K562 (cell line): ENCODE measurements around the gene MCC. TPM values are rescaled to one million over a fixed set of nuclear protein-coding genes. Genes with fewer than 3 reads are reported as not detected.

Source experiments
- ATAC-seq: fragments of 200-7000 bp; cut with Tn5 transposase; 3 replicates; pipeline ENCODE4 v1.9.1; 2020; ENCODE audit warnings: moderate library complexity
- BruUV-seq: library from RNA; stranded (reverse); fragments of 400-500 nt; replicated peaks from 2 replicates; lab custom pipeline; 2021; lab: Mats Ljungman, UMichigan
- CTCF ChIA-PET: fragments of 300-600 bp; formaldehyde crosslinking; extraction: SDS; loops from one replicate; lab custom pipeline; 2021; ENCODE audit warnings: low intra/inter-chr PET ratio; lab: Yijun Ruan, JAX
- POLR2A ChIA-PET: fragments of 300-600, 350-650 bp; sonication (Branson Sonifier 250); formaldehyde crosslinking; extraction: SDS; loops from one replicate; lab custom pipeline; 2021; ENCODE audit warnings: antibody characterized with exemption, inconsistent platforms; lab: Yijun Ruan, JAX
- DNase-seq, 4 experiments: peaks; one replicate each; pipeline versions ENCODE4 v3.0.0 to v3.0.0-alpha.2; 2011 to 2018; ENCODE audit warnings: low spot score in 3 of 4, mixed read lengths in 3 of 4; ENCODE audit errors: extremely low read depth in 1 of 4
- FAIRE-seq: peaks from 2 replicates; lab custom pipeline; 2011; peaks lifted over from hg19 to GRCh38; lab: Jason Lieb, UNC
- H2AFZ ChIP-seq: 2 replicates; pipeline ENCODE4 v1.6.0; 2011; ENCODE audit warnings: low read depth, low read length, control low read depth, inconsistent platforms
- H3K27ac ChIP-seq: fragments of 200-600 bp; 3 replicates; pipeline ENCODE4 v1.8.0; 2011; ENCODE audit warnings: low read depth, mild to moderate bottlenecking, control low read depth, inconsistent platforms, low read length, moderate library complexity, mixed read lengths; ENCODE audit errors: extremely low read depth
- H3K27me3 ChIP-seq, 2 experiments: fragments of 300-600 bp in 1 of 2; 2 replicates in 1 of 2; 3 replicates in 1 of 2; pipeline versions ENCODE4 v1.6.0 to v1.8.0; 2011; ENCODE audit warnings: inconsistent platforms in 2 of 2, low read length in 2 of 2, mild to moderate bottlenecking in 1 of 2, mixed read lengths in 1 of 2, moderate library complexity in 1 of 2; ENCODE audit not compliant: control insufficient read depth in 2 of 2, insufficient read depth in 2 of 2
- H3K36me3 ChIP-seq: fragments of 300-600 bp; 3 replicates; pipeline ENCODE4 v1.8.0; 2011; ENCODE audit warnings: mild to moderate bottlenecking, low read length, inconsistent platforms; ENCODE audit not compliant: control insufficient read depth, insufficient read depth
- H3K4me1 ChIP-seq, 2 experiments: fragments of 200-600 bp in 1 of 2; replicated peaks in 1 of 2; 2 replicates in 1 of 2; 3 replicates in 1 of 2; pipeline versions ENCODE4 v1.5.1 to v1.8.0; 2011; ENCODE audit warnings: inconsistent platforms in 2 of 2, low read length in 2 of 2, mild to moderate bottlenecking in 1 of 2, mixed read lengths in 1 of 2, moderate library complexity in 1 of 2; ENCODE audit not compliant: control insufficient read depth in 2 of 2, insufficient read depth in 2 of 2
- H3K4me2 ChIP-seq: 2 replicates; pipeline ENCODE4 v1.6.1; 2011; ENCODE audit warnings: low read length, control low read depth, inconsistent platforms, mixed read lengths; ENCODE audit not compliant: insufficient read depth
- H3K4me3 ChIP-seq: fragments of 200-600 bp; sonication (generic), shearing (Covaris generic); 2 replicates; pipeline ENCODE4 v1.5.1; 2016; ENCODE audit warnings: control low read depth, inconsistent platforms
- H3K79me2 ChIP-seq: fragments of 200-600 bp; 3 replicates; pipeline ENCODE4 v1.8.0; 2011; ENCODE audit warnings: low read length, inconsistent platforms; ENCODE audit not compliant: control insufficient read depth, insufficient read depth
- H3K9ac ChIP-seq, 2 experiments: 2 replicates each; pipeline versions ENCODE4 v1.6.0 to v1.6.1; 2011; ENCODE audit warnings: low read depth in 2 of 2, low read length in 2 of 2, control low read depth in 1 of 2, inconsistent platforms in 1 of 2, mild to moderate bottlenecking in 1 of 2, mixed read lengths in 1 of 2; ENCODE audit not compliant: insufficient read depth in 1 of 2
- H3K9me1 ChIP-seq: one replicate; pipeline ENCODE4 v1.6.0; 2011; ENCODE audit warnings: inconsistent platforms, mild to moderate bottlenecking, low read length, moderate library complexity; ENCODE audit not compliant: control insufficient read depth, insufficient read depth
- H3K9me3 ChIP-seq: replicated peaks from 2 replicates; pipeline ENCODE4 v1.5.1; 2011; ENCODE audit warnings: low read depth, low read length, inconsistent platforms; ENCODE audit not compliant: control insufficient read depth, insufficient read depth
- H4K20me1 ChIP-seq: replicated peaks from 2 replicates; pipeline ENCODE4 v1.6.1; 2011; ENCODE audit warnings: low read length, inconsistent platforms, mixed read lengths; ENCODE audit not compliant: control insufficient read depth, insufficient read depth
- BRF1 ChIP-seq: IDR thresholded peaks from 3 replicates; pipeline ENCODE4 v1.6.1; 2011; ENCODE audit warnings: borderline replicate concordance, mild to moderate bottlenecking; ENCODE audit not compliant: insufficient read length; ENCODE audit errors: extremely low read depth
- CEBPZ ChIP-seq: fragments of 150-350 bp; IDR thresholded peaks from 2 replicates; pipeline ENCODE4 v1.6.1; 2014; ENCODE audit warnings: low read depth, mild to moderate bottlenecking, low read length, borderline replicate concordance
- CTBP1 ChIP-seq: fragments of 450-650 bp; IDR thresholded peaks from 2 replicates; pipeline ENCODE4 v1.6.1; 2016; ENCODE audit warnings: borderline replicate concordance
- FOXA3 ChIP-seq, 2 experiments: fragments of 450-650 bp in 1 of 2; sonication (generic) in 1 of 2; formaldehyde crosslinking; IDR thresholded peaks in 1 of 2; conservative IDR thresholded peaks in 1 of 2; 2 replicates each; pipeline versions ENCODE4 v1.4.0 to v1.8.0; 2020 to 2022; ENCODE audit warnings: mild to moderate bottlenecking in 2 of 2, missing genetic modification reagents in 1 of 2
- HDAC2 ChIP-seq: fragments of 450-650 bp; IDR thresholded peaks from 2 replicates; pipeline ENCODE4 v1.6.1; 2016; ENCODE audit warnings: mild to moderate bottlenecking
- HOXB6 ChIP-seq: fragments of 250-450 bp; sonication (Bioruptor Pico); IDR thresholded peaks from 2 replicates; pipeline ENCODE4 v1.5.1; 2022; ENCODE audit warnings: mild to moderate bottlenecking, borderline replicate concordance
- RAD51 ChIP-seq: fragments of 450-650 bp; IDR thresholded peaks from 2 replicates; pipeline ENCODE4 v1.7.1; 2016; ENCODE audit warnings: low read depth, mild to moderate bottlenecking, borderline replicate concordance
- STAG1 ChIP-seq: sonication (generic); formaldehyde crosslinking; IDR thresholded peaks from 2 replicates; pipeline ENCODE4 v1.5.0; 2020; ENCODE audit warnings: missing genetic modification reagents, borderline replicate concordance
- ZBTB43 ChIP-seq: sonication (generic); formaldehyde crosslinking; IDR thresholded peaks from 2 replicates; pipeline ENCODE4 v1.8.0; 2023; ENCODE audit warnings: mild to moderate bottlenecking, missing genetic modification reagents
- ZFP1 ChIP-seq: fragments of 450-650 bp; formaldehyde crosslinking; IDR thresholded peaks from 2 replicates; pipeline ENCODE4 v1.4.0; 2020; ENCODE audit warnings: mild to moderate bottlenecking, mixed read lengths
- ZMIZ1 ChIP-seq, 2 experiments: fragments of 150-350 bp in 1 of 2; IDR thresholded peaks; 2 replicates each; pipeline ENCODE4 v1.6.1; 2012 to 2016; ENCODE audit warnings: low read depth in 2 of 2, low read length in 2 of 2, mild to moderate bottlenecking in 1 of 2, moderate library complexity in 1 of 2
- ZNF282 ChIP-seq: sonication (generic); formaldehyde crosslinking; IDR thresholded peaks from 2 replicates; pipeline ENCODE4 v1.8.1; 2023; ENCODE audit warnings: missing genetic modification reagents
- ZNF695 ChIP-seq: fragments of 450-650 bp; formaldehyde crosslinking; IDR thresholded peaks from 2 replicates; pipeline ENCODE4 v1.4.0; 2020; ENCODE audit warnings: mild to moderate bottlenecking, moderate library complexity
- WGBS: fragments of 100-300 bp; shearing (Covaris generic); methylation state at CpG from one replicate; pipeline ENCODE4 v1.1.6; 2016; ENCODE audit warnings: low coverage, mixed read lengths; ENCODE audit not compliant: insufficient coverage; ENCODE audit errors: missing lambda C conversion rate; 5-methylcytosine and 5-hydroxymethylcytosine counted together
- in situ Hi-C: fragments of 300-500 bp; cut with MboI; formaldehyde crosslinking; loops from 4 replicates; pipeline ENCODE4 v1.15.0; 2018; ENCODE audit warnings: inconsistent platforms, mixed read lengths
- intact Hi-C: fragments of 100-400 bp; cut with micrococcal nuclease; formaldehyde crosslinking; loops from 2 replicates; pipeline ENCODE4 v1.14.2; 2022
- polyA plus RNA-seq, 8 experiments: library from polyadenylated mRNA; depleted of rRNA in 4 of 8; stranded (reverse) in 5 of 8; unstranded in 3 of 8; fragments of >200 nt; fragmentation: Nextera tagmentation in 2 of 8; fragmentation: Illumina TruSeq in 1 of 8; extraction: Ambion mirVana in 2 of 8; extraction: Trizol in 1 of 8; gene quantifications; 2 replicates each; pipeline versions ENCODE4 v1.2.1 to v1.2.3, GENCODE V29; 2011 to 2014; ENCODE audit warnings: inconsistent platforms in 1 of 8, missing spikeins in 1 of 8
- total RNA-seq, 7 experiments: library from RNA; depleted of rRNA in 6 of 7; stranded (reverse); fragments of >200 nt in 6 of 7; fragmentation: Illumina TruSeq in 2 of 7; extraction: Trizol in 2 of 7; gene quantifications; 2 replicates each; pipeline versions ENCODE4 v1.2.1 to v1.2.3, GENCODE V29; 2011 to 2021; ENCODE audit warnings: low replicate concordance in 1 of 7

Gene MCC
- total and polyA plus RNA-seq, 9 of the 15 experiments (the other 6 are each of a cell fraction or from before 2014, with no cell fraction given): 0.04 to 0.24 (median 0.06) TPM; not detected in 1

- ChIA-PET POLR2A (interaction anchor here (1.3 kb wide), 1 partner anchor 9 kb away, joined by 4 read pairs; no protein-coding TSS in a partner anchor), CTCF (no interaction called here)
- no peaks in the 10 kb centered on the region for H3K4me1 ChIP-seq
- DNase-seq (no peak), FAIRE-seq (no peak), ATAC-seq (no peak)
- H3K4me3 ChIP-seq: no peak overlapping the region
- H4K20me1 ChIP-seq: no peaks in the 10 kb centered on the region
- intact Hi-C loops (no loop called here), in situ Hi-C loops (no loop called here)
- H3K36me3 ChIP-seq: no peaks in the 10 kb centered on the region
- H3K27ac ChIP-seq: no peak overlapping the region
- WGBS: 0% methylated on average over 1 of the region's 1 CpG
- H3K9me1 ChIP-seq: no peaks in the 10 kb centered on the region
- no peaks in the 10 kb centered on the region for H3K9me3 ChIP-seq
- peaks cover 12 to 24% of the 10 kb centered on the region in 2 experiments; a peak in 4 of 5 replicates for H3K27me3 ChIP-seq
- H3K9ac ChIP-seq: no peak overlapping the region
- H3K79me2 ChIP-seq: no peaks in the 10 kb centered on the region
- BruUV-seq: no TSS peak
- no peak overlapping the region for H3K4me2 ChIP-seq
- no peak overlapping the region for H2AFZ ChIP-seq
- TF ChIP-seq ZMIZ1 (IDR thresholded peaks at IDR 0.05; ENCODE audit: low read depth in 2 of 2, low read length in 2 of 2): no peak
- TF ChIP-seq ZNF695 (CRISPR knock-in tag): no peak
- no peak for TF ChIP-seq ZBTB43 (CRISPR knock-in tag)
- no peak for TF ChIP-seq HOXB6 (CRISPR knock-in tag)
- TF ChIP-seq FOXA3 (CRISPR knock-in tag; conservative IDR thresholded peaks at IDR 0.05 in 1 of 2, IDR thresholded peaks at IDR 0.05 in 1 of 2): no peak
- no peak for TF ChIP-seq CTBP1
- TF ChIP-seq ZNF282 (CRISPR knock-in tag): no peak
- no peak for TF ChIP-seq ZFP1 (CRISPR knock-in tag)
- no peak for TF ChIP-seq STAG1 (CRISPR knock-in tag)
- TF ChIP-seq RAD51: no peak
- no peak for TF ChIP-seq BRF1
- TF ChIP-seq HDAC2: no peak
- no peak for TF ChIP-seq CEBPZ
Measured at GRCh38 chr5:113214606-113215323, 273.5 kb downstream of the MCC start.
